Measurements from ENCODE around the gene SPTLC2. TPM values are rescaled to one million over a fixed set of nuclear protein-coding genes. Genes with fewer than 3 reads are reported as not detected.
A peak's percentile ranks its signal among the peaks of the same experiment; 100 is the strongest.

SPTLC2 gene
- total and polyA plus RNA-seq, 7 donors = 2.4 to 9.0 (median 5.8) TPM

GRCh38 chr14:77605392-77605972, 11.0 kb downstream of the SPTLC2 start:
- no peaks in the 10 kb centered on the region for H3K27me3 ChIP-seq (ENCODE audit: insufficient read depth in 3 of 3, low read length in 2 of 3)
- DNase-seq (no peak), ATAC-seq (no peak)
- no peak overlapping the region for H3K27ac ChIP-seq
- WGBS, 3 donors = 55 to 68% (median 60%) methylated on average over 3 of the region's 3 CpGs
- TF ChIP-seq CTCF (IDR thresholded peaks at IDR 0.05) = no peak
- no peaks in the 10 kb centered on the region for H3K36me3 ChIP-seq (ENCODE audit: insufficient read depth in 1 of 2, low read depth in 1 of 2)
- intact Hi-C loops (cut with DNase I) = no loop called here
- H3K4me3 ChIP-seq = no peak overlapping the region
- no peaks in the 10 kb centered on the region for H3K9me3 ChIP-seq
- H3K4me1 ChIP-seq = no peaks in the 10 kb centered on the region

GRCh38 chr14:77603654-77604255, 12.7 kb downstream of the SPTLC2 start:
- H3K36me3 ChIP-seq (ENCODE audit: insufficient read depth in 1 of 2, low read depth in 1 of 2) = no peaks in the 10 kb centered on the region
- 59 to 61% (median 60%) methylated on average over 8 of the region's 8 CpGs for WGBS, 3 donors
- peak; percentile 17 to 56 for DNase-seq
- H3K4me3 ChIP-seq = no peak overlapping the region
- peaks cover 7% of the 10 kb centered on the region for H3K4me1 ChIP-seq
- no peaks in the 10 kb centered on the region for H3K9me3 ChIP-seq
- no peak for ATAC-seq
- no peak overlapping the region for H3K27ac ChIP-seq
- intact Hi-C loops (cut with DNase I) = no loop called here
- no peaks in the 10 kb centered on the region for H3K27me3 ChIP-seq (ENCODE audit: insufficient read depth in 3 of 3, low read length in 2 of 3)
- no peak for TF ChIP-seq CTCF (IDR thresholded peaks at IDR 0.05)

- H3K9me3 ChIP-seq = no peaks in the 10 kb centered on the region
- 79 to 87% (median 82%) methylated on average over 1 of the region's 1 CpG for WGBS, 3 donors
- TF ChIP-seq CTCF (IDR thresholded peaks at IDR 0.05) = no peak
- DNase-seq (no peak), ATAC-seq (no peak)
- peaks cover 7% of the 10 kb centered on the region for H3K4me1 ChIP-seq
- no peak overlapping the region for H3K4me3 ChIP-seq
- intact Hi-C loops (cut with DNase I) = no loop called here
- no peaks in the 10 kb centered on the region for H3K27me3 ChIP-seq (ENCODE audit: insufficient read depth in 3 of 3, low read length in 2 of 3)
- no peaks in the 10 kb centered on the region for H3K36me3 ChIP-seq (ENCODE audit: insufficient read depth in 1 of 2, low read depth in 1 of 2)
- H3K27ac ChIP-seq = no peak overlapping the region
Measured at GRCh38 chr14:77603031-77603430, 13.4 kb downstream of the SPTLC2 start.

GRCh38 chr14:77601846-77602619, 14.4 kb downstream of the SPTLC2 start:
- intact Hi-C loops (cut with DNase I) = no loop called here
- Histone ChIP-seq H3K27me3 (ENCODE audit: insufficient read depth in 3 of 3, low read length in 2 of 3) (no peaks in the 10 kb centered on the region), H3K4me3 (no peak overlapping the region), H3K4me1 (peaks cover 7% of the 10 kb centered on the region), H3K36me3 (ENCODE audit: insufficient read depth in 1 of 2, low read depth in 1 of 2) (peaks cover 0 to under 1% of the 10 kb centered on the region in 2 donors), H3K27ac (no peak overlapping the region), H3K9me3 (no peaks in the 10 kb centered on the region)
- DNase-seq (no peak), ATAC-seq (no peak)
- no peak for TF ChIP-seq CTCF (IDR thresholded peaks at IDR 0.05)
- WGBS, 3 donors = 90 to 93% (median 92%) methylated on average over 12 of the region's 12 CpGs

Measured in psoas muscle (tissue), 8 donors.